Measurements from ENCODE around the gene CTF1.

DNA sequence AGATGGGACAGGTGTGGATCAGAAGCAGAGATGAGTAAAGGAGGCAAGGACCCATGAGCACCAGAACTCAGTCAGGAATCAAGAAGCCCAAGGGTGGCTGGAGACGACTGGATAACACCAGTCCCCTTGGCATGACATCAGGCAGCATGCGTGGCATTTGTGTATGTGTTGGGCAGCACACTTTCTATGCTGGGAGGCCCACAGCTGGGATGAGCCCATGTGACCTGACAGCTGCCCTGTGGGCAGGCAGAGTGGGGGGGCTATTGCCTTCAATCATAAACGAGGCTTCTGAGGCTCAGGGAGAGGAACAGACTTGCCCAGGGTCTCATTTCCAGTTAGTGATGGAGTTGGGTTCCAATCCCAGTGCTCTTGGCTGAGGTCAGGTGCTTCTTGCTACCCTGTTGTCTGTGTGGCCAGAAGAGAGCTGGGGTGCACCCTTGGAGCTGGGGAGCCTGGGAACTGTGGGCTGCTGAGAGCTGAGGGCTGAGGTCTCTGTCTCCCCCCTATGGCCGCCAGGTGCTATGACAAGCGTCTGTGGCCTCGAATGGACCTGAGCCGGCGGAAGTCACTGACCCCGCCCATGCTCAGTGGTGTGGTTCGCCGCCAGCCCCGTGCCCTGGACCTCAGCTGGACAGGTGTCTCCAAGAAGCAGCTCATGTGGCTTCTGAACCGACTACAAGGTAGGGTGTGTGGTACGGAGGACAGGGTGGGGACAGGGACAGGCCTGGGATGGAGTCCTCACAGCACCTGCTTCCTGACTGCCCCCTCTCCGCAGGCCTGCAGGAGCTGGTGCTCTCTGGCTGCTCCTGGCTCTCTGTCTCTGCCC is 45.4 kb downstream of the CTF1 start:
- no peak for TF ChIP-seq GATA3 (IDR thresholded peaks at IDR 0.05; ENCODE audit: low read depth, low read length)
- TF ChIP-seq GATA2 (IDR thresholded peaks at IDR 0.05; ENCODE audit: low read depth, low read length): no peak
